HG03442 (cell line): Measurements from ENCODE around the gene MYO5A.
"Not testable (repeated sequence)": the region's sequence is repeated elsewhere in the genome, so short reads cannot be mapped to it uniquely, and the experiment has no call there.

ENCODE experiments used
- ATAC-seq: cut with Tn5 transposase; IDR thresholded peaks from one replicate; pipeline ENCODE4 v1.9.1; 2021; ENCODE audit warnings: mild to moderate bottlenecking, moderate library complexity; ENCODE audit not compliant: unreplicated experiment

MYO5A gene

DNA sequence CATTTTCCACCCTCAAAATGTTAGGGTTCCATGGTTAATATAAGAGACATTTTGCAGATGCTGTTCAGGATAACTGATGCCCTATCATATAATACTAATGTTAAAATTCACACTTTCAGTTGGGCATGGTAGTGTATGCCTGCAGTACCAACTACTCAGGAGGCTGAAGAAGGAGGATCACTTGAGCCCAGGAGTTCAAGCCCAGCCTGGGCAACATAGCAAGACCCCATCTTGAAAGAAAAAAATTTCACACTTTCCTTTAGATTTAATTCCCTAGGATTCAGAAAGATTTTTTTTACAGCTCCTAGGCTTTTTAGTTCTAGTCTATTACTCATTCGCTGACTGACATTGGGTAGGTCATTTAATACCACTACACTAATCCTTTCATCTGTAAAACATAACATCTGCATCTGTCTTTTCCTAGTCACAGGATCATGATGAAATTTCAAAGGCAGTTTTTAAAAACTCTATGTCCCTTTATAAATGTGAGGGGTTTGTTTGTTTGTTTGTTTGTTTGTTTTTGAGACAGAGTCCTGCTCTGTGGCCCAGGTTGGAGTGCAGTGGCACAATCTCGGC is 103.7 kb downstream of the MYO5A start:
- ATAC-seq: no peak

DNA sequence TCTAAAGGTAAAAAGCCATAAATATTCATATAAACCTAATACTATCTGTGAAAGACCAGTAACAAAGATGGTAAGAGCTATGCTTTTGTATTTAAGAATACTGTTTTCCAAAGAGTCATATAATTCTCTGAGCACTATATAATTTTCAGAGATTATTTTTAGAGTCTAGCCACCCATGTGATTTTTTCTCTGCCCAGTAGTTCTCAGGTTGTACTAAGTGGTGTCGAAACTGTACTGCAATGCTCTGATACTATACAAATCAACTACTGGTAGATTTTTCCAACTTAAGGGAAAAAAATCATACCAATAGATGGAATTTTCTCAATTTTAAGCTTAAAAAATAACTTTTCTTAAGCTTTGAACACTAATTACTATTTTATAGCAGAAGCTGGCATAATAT is 104.8 kb downstream of the MYO5A start:
- ATAC-seq: no peak

DNA sequence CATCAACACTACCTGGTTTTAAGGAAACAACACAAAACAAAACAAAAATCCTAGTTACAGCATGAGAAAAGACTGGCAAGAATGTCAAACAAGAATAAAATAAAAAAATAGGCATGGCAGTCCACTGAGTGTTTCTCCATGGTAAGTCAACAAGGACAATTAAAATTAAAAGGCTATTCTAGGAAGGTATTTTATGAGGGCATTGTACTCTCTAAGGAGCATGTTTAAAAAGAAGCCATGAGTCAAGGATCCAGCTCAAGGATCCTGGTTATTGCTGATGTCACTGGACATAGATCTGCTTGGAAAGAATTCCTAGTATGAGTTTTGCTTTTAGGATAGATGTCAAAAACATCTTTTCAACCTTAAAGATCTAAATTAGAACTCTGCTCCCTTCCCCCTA is 106.7 kb downstream of the MYO5A start:
- ATAC-seq: no peak

DNA sequence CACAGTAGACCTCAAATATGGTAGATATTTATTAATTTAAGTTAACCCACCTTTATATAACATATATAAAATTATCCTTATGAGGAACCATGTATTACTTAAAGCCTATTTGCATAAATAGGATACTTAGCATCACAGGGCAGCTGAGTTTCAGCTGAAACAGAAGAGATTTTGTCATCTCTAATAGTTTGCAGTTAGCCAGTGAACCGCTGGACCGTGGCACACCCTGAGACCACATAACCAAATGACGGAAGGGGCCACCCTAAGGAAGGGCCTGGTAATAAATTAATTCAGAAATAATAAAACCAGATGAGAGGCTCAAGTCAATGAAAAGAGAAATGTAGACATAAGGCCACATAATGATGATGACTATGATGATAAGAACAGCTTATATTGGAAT is 107.7 kb downstream of the MYO5A start:
- no peak for ATAC-seq

DNA sequence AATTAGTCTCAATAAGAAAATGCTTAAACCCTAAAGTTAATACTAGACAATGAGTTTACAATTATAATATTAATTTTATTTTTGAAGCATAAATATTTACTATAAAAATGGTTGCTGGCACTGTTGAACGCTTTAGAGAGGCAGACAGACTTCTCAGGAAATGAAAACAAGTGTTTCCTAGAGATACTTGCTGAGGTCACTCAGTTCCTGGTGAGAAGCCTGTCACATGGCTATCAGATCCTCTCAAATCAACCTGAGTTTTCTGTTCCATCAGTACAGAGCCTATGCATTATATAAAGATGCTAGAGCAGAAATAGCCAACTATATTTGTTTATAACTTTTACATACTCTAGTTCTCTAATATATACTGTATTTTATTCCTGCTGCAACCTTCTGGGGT is 109.2 kb downstream of the MYO5A start:
- ATAC-seq: no peak

DNA sequence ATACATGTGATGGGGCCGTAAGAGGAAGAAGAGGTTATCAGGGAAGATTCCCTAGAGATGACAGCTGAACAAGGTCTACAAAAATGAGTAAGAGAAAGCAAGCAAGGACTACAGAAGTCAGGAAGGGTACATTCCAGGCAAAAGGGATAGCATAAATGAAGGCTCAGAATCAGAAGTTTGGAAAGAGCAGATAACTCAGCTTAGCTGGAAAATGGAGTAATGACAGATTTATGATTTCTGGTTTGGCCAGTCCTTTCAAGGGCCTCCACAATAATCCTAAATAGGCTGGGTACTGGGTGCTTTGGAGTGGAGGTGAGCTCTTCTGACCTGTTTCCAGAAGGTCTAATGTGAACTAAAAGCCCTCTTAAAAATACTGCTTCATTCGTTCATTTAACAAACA is 110.7 kb downstream of the MYO5A start:
- ATAC-seq: no peak

DNA sequence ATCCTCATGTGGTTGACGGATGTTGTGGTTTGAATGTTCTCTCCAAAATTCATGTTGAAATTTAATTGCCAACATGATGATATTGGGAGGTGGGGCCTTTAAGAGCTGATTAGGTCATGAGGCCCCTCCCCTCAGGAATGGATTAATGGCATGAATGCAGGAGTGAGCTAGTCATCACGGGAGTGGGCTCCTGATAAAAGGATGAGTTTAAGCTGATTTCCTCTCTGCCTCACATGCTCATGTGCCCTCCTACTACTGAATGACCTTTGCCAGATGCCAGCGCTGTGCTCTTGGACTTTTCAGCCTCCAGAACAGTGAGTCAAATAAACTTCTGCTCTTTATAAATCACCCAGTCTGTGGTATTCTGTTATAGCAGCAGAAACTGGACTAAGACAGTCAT is 111.2 kb downstream of the MYO5A start:
- ATAC-seq: no peak

DNA sequence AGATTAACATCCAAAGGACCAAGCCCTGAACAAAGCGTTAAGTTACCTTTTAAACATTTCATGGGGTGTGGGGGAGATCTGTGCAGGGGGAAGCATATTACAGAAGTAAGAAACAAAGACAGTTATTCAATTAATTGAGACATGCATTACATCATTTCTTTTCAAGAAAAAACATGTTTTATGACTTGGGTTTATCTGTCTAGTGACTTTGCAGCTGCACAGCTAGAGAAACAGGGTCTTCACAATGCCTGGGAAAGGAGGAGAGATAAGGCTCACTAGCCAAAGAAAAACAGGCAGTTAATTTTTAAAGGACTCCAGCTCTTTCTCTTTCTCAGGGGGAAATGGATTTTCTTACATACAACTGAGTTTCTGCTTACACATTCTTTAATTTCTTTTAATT is 112.1 kb downstream of the MYO5A start:
- ATAC-seq: not testable (repeated sequence)

DNA sequence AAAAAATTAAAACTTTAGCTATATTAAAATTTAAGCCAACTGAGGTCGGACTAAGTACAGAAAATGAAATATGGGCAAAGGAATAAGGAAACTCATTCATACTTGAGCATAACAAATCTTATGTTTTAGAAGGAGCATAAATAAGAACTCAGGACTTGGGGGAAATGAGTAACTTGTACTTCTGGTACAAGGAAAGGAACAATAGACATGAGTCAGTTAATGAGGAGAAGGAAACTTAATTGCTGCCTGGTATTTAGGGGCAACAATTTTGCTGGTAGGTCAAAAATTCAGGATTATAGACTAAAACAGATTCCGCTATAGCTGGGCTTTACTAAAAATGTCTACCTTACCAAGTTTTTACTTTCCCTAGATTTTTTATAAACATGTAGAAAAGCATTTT is 113.1 kb downstream of the MYO5A start:
- ATAC-seq: no peak

DNA sequence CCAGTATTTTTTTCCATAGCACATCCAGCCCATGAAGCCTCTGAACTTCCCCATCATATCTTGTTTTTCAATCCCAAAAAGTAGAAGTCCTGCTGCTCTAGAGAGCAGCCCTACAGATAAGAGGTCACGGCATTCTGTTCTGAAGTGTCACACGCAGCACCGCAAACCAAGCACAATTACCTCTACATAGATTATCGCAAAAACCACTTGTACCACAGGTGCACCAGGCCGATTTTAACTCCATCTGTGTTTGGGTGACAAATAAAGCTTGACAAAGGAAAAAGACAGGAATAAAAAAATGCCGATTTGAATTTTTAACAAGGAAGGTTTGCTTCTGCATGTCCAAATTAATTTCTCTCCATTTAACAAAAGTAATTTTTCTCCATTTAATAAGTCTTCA is 113.7 kb downstream of the MYO5A start:
- no peak for ATAC-seq

DNA sequence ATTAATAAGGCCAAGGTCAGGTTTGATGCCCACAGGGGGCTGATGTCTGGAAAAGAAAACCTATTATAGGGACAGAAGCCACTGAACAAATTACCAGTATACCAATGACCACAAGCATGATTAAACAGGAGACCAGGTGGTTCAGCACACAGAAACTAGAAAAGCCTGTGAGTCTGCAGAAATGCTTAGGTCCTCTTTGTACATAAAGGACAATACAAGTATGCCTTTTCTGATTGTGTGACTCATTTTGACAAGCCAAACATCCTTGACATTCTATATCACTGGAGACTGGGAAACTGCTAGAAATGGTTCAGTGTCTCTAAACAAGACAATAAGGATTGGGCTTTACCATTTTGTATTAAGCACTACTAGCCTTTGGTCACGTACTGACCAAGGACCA is 119.9 kb downstream of the MYO5A start:
- ATAC-seq: no peak

DNA sequence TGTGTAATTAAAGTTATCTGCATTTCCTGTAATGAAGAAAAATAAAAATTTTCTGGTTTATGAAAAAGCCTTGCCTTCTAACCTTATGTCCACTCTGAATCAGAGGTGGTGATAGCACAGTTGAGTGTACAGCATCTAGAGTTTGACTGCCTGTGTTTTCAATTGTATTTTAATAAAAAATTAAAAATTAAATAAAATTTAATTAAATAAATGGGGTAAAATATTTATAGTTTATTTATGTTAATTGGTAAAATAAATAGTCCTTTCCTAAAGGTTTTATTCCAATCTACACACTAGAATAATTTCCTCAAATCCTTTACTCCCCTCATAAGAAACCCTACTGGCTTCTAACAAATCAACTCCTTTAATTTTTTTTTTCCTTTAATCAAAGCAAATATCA is 121.3 kb downstream of the MYO5A start:
- no peak for ATAC-seq

DNA sequence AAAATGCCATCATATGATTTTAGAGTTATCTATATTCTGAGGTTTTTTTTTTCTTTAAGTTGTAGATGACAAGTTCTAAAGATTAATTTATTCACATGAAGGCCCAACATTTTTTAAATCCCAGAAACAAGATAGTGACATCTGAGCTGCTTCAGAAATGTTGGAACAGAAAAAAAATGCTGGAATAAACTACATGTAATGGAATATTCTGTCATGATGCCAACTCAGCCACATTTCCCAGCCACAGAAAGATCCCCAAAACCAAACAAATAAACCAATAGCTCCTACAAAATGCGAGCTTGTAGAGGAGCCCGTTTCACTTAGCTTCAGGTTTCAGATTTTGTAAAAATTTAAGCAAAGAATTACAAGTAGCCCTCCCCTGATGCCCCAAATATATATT is 122.1 kb downstream of the MYO5A start:
- no peak for ATAC-seq

DNA sequence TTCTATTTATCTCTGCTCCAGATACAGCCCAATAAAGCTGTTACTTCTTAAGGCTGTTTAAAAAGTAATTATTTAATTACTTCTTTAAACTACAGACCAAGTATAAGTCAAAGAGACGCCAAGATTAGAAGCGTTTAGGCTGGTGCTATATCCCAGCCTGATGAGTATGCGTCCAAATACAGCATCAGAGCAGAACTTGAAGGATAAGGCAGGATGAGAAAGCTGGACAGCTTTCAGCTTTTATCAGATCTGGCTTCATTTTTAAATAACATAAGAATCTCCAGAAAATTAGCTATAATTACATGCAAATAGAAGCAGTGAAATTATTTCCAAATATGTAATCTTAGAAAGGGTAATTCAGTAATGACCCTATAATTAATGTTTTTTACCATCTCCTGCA is 122.8 kb downstream of the MYO5A start:
- ATAC-seq: no peak

DNA sequence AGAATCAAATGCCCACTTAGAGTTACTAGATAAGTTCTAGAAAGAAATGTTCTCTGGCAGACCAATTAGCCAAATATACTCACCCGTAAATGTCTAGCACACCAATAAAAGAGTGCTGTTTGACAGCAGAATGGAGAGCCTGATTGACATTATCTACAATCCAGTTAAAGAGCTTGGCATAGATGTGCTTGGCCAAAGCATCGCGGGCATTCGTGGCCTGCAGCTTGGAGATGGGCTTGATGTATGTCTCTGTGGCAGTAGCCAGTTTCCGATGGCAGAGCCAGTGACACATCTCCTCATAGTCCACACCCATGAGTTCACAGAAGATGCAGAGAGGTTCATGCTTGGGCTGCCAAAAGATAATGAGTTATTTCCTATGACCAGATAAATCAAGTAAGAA is 131.6 kb downstream of the MYO5A start:
- ATAC-seq: no peak

DNA sequence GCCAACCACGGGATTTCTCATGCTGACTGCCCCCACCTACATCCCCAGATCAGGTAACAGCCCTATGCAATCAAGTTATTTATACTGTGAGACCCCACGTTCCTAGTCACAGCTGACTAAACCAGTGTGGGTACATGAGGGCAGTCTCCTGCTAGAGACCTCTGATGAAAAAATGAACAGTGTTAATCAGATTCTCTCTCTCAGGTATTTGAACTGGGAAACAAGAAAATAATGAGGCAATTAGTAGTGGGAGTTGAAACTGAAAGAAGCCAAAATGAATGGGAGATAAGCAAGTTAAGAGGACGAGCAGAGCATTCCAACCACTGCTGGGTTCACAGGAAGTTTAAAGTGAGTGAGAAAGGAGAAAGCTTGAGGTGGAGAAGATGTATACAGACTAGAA is 134.6 kb downstream of the MYO5A start:
- ATAC-seq: no peak

DNA sequence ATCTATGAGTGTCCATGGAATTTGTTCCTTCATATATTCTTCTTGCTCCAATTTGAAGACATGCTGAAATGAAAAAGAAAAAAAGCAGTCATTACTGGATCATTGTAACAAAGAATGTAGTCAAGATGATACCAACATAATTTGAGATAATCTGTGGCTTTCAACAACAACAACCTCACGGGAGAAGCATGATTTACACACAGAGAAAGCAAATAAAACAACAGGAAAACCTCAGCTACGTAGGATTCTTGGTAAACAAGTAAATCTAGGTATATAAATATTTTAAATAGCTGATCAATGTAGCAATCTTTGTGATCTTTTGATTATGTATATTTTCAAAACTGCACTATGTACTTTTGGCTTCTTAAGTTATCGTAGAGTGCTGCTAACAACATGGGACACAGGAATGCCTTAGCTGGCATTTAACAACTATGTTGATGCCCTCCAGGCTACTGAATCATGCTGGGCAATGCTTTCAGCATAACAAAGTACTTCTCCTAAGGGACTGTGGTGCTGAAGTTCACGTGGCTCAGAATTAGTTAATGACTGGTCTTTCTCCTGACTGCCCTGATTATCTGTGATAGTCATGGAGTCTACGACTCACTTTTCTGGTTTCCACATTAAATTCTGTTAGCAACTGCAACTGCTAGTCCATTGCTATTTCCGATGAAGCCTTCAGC is 136.5 kb downstream of the MYO5A start:
- no peak for ATAC-seq

DNA sequence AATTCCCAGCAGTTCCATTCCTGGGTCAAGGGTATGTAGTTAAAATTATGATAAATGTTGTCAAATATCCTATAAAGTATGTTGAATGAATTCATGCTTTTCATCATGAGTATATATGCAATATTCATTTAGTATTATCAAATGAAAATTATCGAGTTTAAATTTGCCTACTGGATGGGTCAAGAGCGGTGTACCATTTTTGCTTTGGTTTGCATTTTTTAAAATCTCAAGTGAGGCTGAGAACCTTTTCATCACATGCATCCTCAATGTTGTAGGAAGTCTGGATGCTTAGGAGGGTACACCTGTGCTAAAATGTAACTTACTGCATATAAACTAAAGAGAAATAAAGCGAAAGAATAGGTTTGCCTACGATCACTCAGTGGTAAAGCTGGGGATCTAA is 137.6 kb downstream of the MYO5A start:
- no peak for ATAC-seq

DNA sequence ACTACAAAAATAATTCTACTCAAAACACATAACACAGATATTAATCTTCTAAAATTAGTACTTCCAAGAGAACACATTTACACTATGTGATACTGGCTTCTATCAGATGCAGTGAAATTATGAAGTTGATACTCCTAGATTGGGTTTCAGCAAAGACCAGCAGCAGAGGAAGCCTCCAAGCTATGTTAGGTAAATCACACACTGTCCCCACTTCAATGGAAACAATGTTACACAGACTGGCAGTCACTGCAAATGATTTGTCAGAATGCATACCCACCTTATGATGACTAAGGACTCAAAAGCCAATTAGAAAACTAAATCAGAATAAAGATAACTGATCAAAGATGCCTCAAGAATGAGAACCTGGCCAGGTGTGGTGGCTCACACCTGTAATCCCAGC is 143.0 kb downstream of the MYO5A start:
- ATAC-seq: no peak

DNA sequence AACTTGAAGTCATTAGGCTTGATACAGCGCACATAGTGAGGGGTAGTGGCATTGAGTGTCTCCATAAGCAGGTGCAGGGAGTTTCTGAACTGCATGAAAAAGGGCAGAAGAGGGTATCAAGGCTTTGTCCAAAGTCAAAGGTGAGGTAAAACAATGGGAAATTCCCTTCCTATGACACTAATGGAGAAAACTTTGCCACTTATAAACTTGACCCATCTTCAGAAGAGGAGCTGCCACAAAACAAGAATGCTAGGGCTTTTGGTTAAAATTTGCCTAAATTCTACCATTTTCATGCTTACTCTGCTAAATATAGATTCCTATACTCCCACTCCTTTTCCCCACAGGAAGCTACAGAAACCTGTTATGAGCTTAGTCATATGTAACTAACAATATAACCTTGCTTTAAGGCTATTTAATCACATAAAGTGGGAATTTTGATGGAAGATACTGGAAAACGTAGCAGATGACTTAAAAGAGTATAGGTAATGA is 145.5 kb downstream of the MYO5A start:
- ATAC-seq: peak; percentile 39

DNA sequence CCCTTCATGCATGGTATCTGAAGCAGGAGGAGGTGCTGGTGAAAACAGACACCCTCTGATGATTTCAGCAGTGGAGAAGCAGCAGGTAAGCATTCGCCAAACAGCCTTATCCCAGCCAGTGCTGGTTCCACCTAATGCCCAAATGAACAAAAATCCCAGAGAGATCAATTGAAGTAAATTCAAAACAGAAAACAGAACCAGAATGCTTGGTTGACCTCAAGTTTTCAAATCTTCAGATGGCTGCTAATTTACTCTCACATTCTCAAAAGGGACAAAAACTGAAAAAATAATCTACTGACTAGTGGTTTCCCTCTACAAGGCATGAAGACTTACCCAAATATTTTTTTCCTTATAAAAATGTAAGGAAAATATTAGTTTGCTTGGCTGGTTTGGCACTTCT is 146.0 kb downstream of the MYO5A start:
- ATAC-seq: peak; percentile 8

DNA sequence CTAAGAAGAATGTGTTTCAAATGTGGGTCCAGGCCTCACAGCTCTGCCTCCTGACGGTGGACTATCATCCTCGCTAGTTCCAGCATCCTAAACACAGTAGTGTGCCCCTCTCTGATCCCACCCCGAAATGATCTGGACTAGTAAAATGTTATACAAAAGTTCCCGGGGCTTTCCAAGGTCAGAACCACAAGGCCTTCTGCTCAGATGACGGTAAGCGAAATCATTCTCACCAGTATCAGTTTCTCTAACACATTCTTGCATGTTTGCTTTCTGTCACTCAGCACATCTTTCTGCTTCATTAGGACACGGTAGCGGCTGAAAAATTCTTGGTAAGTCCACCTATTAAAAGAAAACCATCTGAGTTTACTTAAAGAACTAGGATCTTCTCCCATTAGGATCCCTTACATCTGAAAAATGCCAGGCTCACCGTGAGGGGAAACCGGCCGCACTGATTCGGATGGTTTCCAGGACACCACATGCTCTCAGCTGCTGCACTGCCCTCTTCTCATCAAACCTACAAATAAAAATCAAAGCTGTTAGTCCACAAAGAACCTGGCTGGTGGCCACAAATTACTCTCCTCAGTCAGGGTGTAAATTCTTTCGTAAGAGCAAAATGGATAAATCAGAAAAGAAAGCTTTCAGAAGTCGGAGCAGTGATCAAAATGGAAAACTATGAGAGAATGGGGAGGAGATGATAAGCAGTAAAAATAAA is 149.1 kb downstream of the MYO5A start:
- peak; percentile 67 for ATAC-seq
